Colonic mucosa (tissue), 4 donors: ENCODE measurements around the gene MKNK2. TPM values are rescaled to one million over a fixed set of nuclear protein-coding genes. Genes with fewer than 3 reads are reported as not detected.
A peak's percentile ranks its signal among the peaks of the same experiment; 100 is the strongest.

Experiments used
- DNase-seq: peaks from one replicate; pipeline ENCODE4 v3.0.0-alpha.2; 2020
- H3K27ac ChIP-seq: fragments of 200-600 bp; one replicate; pipeline ENCODE4 v1.8.0; 2021
- H3K27me3 ChIP-seq: fragments of 200-600 bp; one replicate; pipeline ENCODE4 v1.8.0; 2021
- H3K36me3 ChIP-seq: fragments of 200-600 bp; one replicate; pipeline ENCODE4 v1.8.0; 2021
- H3K4me1 ChIP-seq: fragments of 200-600 bp; one replicate; pipeline ENCODE4 v1.8.0; 2021; ENCODE audit warnings: mild to moderate bottlenecking
- H3K4me3 ChIP-seq: fragments of 200-600 bp; one replicate; pipeline ENCODE4 v1.8.0; 2021
- H3K9ac ChIP-seq, 2 donors: one replicate each; pipeline ENCODE4 v1.7.0; 2013; ENCODE audit warnings: control low read depth in 2 of 2, low read depth in 2 of 2, low read length in 2 of 2
- H3K9me3 ChIP-seq: fragments of 200-600 bp; one replicate; pipeline ENCODE4 v1.8.0; 2021
- CTCF ChIP-seq: fragments of 200-600 bp; IDR thresholded peaks from one replicate; pipeline ENCODE4 v1.8.0; 2022; ENCODE audit warnings: antibody characterized with exemption, mild to moderate bottlenecking
- intact Hi-C: fragments of 100-400 bp; cut with DNase I; formaldehyde crosslinking; loops from one replicate; pipeline ENCODE4 v1.14.1; 2022
- total RNA-seq, 2 donors: library from RNA; stranded (reverse); fragmentation: NEBNext Ultra II Directional in 1 of 2; extraction: Animal tissue kit (Norgen Biotek cat#: 25700) in 1 of 2; gene quantifications; one replicate each; pipeline ENCODE4 v1.2.1, GENCODE V29; 2021
- donor health status: healthy.
- donor health status: DM: no; HTN: no; CAD: no.
- donor health status: DM: no; HTN: no; CAD: no.

Gene MKNK2
- total RNA-seq, 2 donors from 2014 or later: 358 to 589 TPM

- peak overlapping the region; percentile 94 for H3K27ac ChIP-seq
- no peaks in the 10 kb centered on the region for H3K27me3 ChIP-seq
- peak; percentile 78 for DNase-seq
- H3K4me1 ChIP-seq: peaks cover 34% of the 10 kb centered on the region
- intact Hi-C loops: no loop called here
- TF ChIP-seq CTCF: no peak
- H3K36me3 ChIP-seq: no peaks in the 10 kb centered on the region
- H3K9me3 ChIP-seq: no peaks in the 10 kb centered on the region
- peak overlapping the region; percentile 74 to 83 for H3K9ac ChIP-seq
- peak overlapping the region; percentile 89 for H3K4me3 ChIP-seq
Measured at GRCh38 chr19:2051773-2052704, 995 bp upstream of the MKNK2 start.

- no peak for TF ChIP-seq CTCF
- intact Hi-C loops: no loop called here
- DNase-seq: no peak
- Histone ChIP-seq H3K4me1 (peaks cover 34% of the 10 kb centered on the region), H3K9ac (peak overlapping the region; percentile 94 to 100), H3K36me3 (peaks cover 10% of the 10 kb centered on the region), H3K9me3 (no peaks in the 10 kb centered on the region), H3K27me3 (no peaks in the 10 kb centered on the region), H3K4me3 (peak overlapping the region; percentile 89), H3K27ac (peak overlapping the region; percentile 94)
Measured at GRCh38 chr19:2050349-2050990, 574 bp downstream of the MKNK2 start.

- Histone ChIP-seq H3K9ac (peak overlapping the region; percentile 94 to 100), H3K9me3 (no peaks in the 10 kb centered on the region), H3K4me3 (peak overlapping the region; percentile 89), H3K27me3 (no peaks in the 10 kb centered on the region), H3K27ac (peak overlapping the region; percentile 94), H3K4me1 (peaks cover 34% of the 10 kb centered on the region), H3K36me3 (peaks cover 15% of the 10 kb centered on the region)
- DNase-seq: peak; percentile 93
- intact Hi-C loops: no loop called here
- TF ChIP-seq CTCF: no peak
Measured at GRCh38 chr19:2049741-2050348, 1.2 kb downstream of the MKNK2 start.

- H3K9me3 ChIP-seq: no peaks in the 10 kb centered on the region
Measured at GRCh38 chr19:2048959-2049740, 1.9 kb downstream of the MKNK2 start.

More at GRCh38 chr19:2048959-2049740, 1.9 kb downstream of the MKNK2 start:
- Histone ChIP-seq H3K9ac (peak overlapping the region; percentile 94 to 100), H3K4me3 (peak overlapping the region; percentile 89), H3K36me3 (peaks cover 15% of the 10 kb centered on the region), H3K27me3 (no peaks in the 10 kb centered on the region), H3K4me1 (peaks cover 31% of the 10 kb centered on the region), H3K27ac (peak overlapping the region; percentile 94)
- intact Hi-C loops: no loop called here
- no peak for TF ChIP-seq CTCF
- no peak for DNase-seq
